Stimulated activated CD4-positive, alpha-beta T cell treated with anti-CD3 and anti-CD28 coated beads, TNF-alpha, amount 100 ng/mL, for 48 hours (primary cell): ENCODE results near the gene MUL1.
"Not testable (repeated sequence)": the region's sequence is repeated elsewhere in the genome, so short reads cannot be mapped to it uniquely, and the experiment has no call there.

Source experiments
- DNase-seq, 3 donors: peaks; one replicate each; pipeline ENCODE4 v3.0.0-alpha.2; 2020; ENCODE audit warnings: low read depth in 3 of 3

The MUL1 gene

GRCh38 chr1:20507564-20508410 is at the start of gene MUL1:
Gene MUL1 (minus strand): TSS chr1:20508151. CDS start chr1:20508024, 127 bp downstream.
- peak; percentile 86 to 95 (median 92) for DNase-seq

- no peak for DNase-seq
These were observed 47.8 kb upstream of the MUL1 start for GRCh38 chr1:20555758-20556120.

GRCh38 chr1:20555025-20555757 is 47.2 kb upstream of the MUL1 start:
- DNase-seq: no peak

- no peak for DNase-seq
These were observed 44.9 kb upstream of the MUL1 start for GRCh38 chr1:20552728-20553445.

GRCh38 chr1:20551945-20552727 is 44.2 kb upstream of the MUL1 start, which contains the start of gene FAM43B:
Gene FAM43B (plus strand): TSS chr1:20552573. CDS start chr1:20552974, 401 bp downstream.
- DNase-seq: no peak

- no peak for DNase-seq
These were observed 43.2 kb upstream of the MUL1 start for GRCh38 chr1:20551161-20551560.

GRCh38 chr1:20546637-20547036 is 38.7 kb upstream of the MUL1 start:
- DNase-seq: no peak

- DNase-seq: no peak
These were observed 32.3 kb upstream of the MUL1 start for GRCh38 chr1:20540281-20540680.

GRCh38 chr1:20538760-20539551 is 31.0 kb upstream of the MUL1 start:
- DNase-seq: no peak

- DNase-seq: no peak
These were observed 30.3 kb upstream of the MUL1 start for GRCh38 chr1:20538227-20538626.

- no peak for DNase-seq
These were observed 26.9 kb upstream of the MUL1 start for GRCh38 chr1:20534659-20535417.

- DNase-seq: no peak
These were observed 25.7 kb upstream of the MUL1 start for GRCh38 chr1:20533635-20534034.

- DNase-seq: no peak
These were observed 22.9 kb upstream of the MUL1 start for GRCh38 chr1:20530901-20531300.

- no peak for DNase-seq
These were observed 22.4 kb upstream of the MUL1 start for GRCh38 chr1:20530306-20530705.

GRCh38 chr1:20528221-20528620 is 20.3 kb upstream of the MUL1 start:
- DNase-seq: no peak

GRCh38 chr1:20526267-20526666 is 18.3 kb upstream of the MUL1 start:
- DNase-seq: no peak

GRCh38 chr1:20521960-20522861 is 14.3 kb upstream of the MUL1 start:
- DNase-seq: peak; percentile 30 to 56 (median 50)

GRCh38 chr1:20519609-20520262 is 11.8 kb upstream of the MUL1 start:
- not testable (repeated sequence) for DNase-seq
